VCaP (cell line): ENCODE results near the gene LAMA5.
A peak's percentile ranks its signal among the peaks of the same experiment; 100 is the strongest.

Source experiments
- H3K27ac ChIP-seq: fragments of 450-650 bp; 2 replicates; pipeline ENCODE4 v1.5.1; 2017
- TF ChIP-seq, protein P1 (sequence below): fragments of 450-650 bp; conservative IDR thresholded peaks from 2 replicates; pipeline ENCODE4 v1.5.1; 2017; ENCODE audit warnings: mild to moderate bottlenecking, moderate library complexity

The LAMA5 gene

DNA sequence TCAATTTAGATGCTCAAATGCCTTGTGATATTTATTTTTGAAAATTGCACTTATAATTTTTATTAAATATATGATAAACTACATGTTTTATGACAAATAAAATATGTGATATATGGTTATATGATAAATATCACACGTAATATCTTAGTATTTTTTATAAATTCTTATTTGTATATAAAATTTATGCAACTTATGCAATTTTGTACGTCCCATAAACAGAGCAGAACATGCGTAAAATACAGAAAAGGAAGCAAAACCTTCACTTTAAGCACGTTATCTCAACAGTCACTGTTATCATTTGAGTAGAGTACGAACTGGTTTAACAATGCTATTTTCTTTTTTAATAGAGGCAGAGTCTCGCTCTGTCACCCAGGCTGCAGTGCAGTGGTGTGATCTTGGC, 80.0 kb downstream of the LAMA5 start:
- TF ChIP-seq, protein P1, sequence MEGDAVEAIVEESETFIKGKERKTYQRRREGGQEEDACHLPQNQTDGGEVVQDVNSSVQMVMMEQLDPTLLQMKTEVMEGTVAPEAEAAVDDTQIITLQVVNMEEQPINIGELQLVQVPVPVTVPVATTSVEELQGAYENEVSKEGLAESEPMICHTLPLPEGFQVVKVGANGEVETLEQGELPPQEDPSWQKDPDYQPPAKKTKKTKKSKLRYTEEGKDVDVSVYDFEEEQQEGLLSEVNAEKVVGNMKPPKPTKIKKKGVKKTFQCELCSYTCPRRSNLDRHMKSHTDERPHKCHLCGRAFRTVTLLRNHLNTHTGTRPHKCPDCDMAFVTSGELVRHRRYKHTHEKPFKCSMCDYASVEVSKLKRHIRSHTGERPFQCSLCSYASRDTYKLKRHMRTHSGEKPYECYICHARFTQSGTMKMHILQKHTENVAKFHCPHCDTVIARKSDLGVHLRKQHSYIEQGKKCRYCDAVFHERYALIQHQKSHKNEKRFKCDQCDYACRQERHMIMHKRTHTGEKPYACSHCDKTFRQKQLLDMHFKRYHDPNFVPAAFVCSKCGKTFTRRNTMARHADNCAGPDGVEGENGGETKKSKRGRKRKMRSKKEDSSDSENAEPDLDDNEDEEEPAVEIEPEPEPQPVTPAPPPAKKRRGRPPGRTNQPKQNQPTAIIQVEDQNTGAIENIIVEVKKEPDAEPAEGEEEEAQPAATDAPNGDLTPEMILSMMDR, result no peak
- peak overlapping the region; percentile 34 for H3K27ac ChIP-seq

DNA sequence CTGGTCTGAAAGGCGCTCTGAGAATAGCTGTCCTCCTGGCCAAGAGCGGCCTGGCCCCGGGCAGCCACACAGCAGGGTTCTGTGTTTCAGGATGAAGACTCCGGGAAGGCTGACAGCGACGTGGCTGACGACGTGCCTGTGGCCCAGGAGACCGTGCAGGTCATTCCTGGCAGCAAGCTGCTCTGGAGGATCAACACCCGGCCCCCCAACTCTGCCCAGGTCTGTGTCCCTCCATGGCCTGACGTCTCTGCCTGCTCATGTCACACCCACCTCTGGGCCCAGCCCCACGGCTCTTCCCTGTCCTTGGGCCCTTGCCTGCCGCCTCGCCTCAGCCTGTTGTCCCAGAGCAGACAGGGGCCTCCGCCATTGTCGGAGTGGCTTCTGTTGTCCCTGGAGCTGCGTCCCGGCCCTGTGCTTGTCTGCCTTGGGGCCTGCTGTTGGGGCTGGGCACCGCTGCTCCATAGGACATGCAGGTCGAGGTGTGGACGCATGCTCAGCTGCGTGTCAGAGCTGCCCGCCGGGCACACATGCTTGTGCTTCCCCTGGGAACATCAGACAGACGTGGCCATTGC, 80.5 kb downstream of the LAMA5 start:
- peak overlapping the region; percentile 34; the same call in 1 of the 2 replicates for H3K27ac ChIP-seq
- TF ChIP-seq, protein P1, result no peak

DNA sequence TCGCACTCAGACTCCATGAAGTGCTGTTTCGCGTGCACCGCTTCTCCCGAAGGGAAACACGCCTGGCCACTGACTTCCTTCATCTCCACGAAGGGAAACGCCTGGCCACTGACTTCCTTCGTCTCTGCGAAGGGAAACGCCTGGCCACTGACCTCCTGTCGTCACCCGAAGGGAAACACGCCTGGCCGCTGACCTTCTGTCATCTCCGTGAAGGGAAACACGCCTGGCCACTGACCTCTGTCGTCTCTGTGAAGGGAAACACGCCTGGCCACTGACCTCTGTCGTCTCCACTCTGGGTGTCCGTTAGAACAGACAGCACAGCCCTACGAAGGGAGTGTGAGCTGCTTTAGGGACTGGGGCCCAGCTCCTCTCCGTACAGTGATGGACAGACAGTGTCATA, 81.4 kb downstream of the LAMA5 start:
- TF ChIP-seq, protein P1, result no peak
- peak overlapping the region; percentile 34; the same call in 1 of the 2 replicates for H3K27ac ChIP-seq

DNA sequence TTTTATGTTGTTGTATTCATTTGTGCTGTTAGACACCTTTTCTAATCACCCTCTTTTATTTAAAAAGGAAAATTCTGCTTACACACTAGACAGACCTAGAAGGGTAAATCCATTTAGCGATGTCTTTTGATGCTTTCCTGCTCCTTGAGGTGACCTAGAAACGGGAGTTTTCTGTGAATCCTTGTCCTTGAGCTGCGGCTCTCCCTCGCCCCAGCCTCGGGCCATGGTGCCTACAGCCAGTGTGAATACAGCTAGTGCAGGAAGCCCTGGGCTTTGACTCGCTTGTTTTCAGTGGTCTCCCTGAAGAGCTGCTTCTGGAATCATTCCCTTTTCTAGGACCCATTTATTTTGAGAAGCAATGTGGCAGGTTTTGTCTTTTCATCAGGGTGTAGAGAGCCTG, 82.0 kb downstream of the LAMA5 start:
- no peak overlapping the region for H3K27ac ChIP-seq
- TF ChIP-seq, protein P1, result no peak

DNA sequence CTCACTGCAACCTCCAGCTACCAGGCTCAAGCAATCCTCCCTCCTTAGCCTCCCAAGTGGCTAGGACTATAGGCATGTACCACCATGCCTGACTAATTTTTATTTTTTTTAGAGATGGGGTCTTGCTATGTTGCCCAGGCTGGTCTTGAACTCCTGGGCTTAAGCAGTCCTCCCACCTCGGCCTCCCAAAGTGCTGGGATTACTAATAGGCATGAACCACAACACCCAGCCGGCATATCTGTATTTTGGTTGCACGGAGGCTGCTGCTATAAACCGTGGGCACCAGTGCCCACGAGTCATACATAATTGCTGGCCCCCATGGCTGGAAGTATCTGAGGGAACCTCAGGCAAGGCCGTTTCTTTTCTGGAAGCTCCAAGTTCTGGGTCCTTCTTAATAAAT, 82.7 kb downstream of the LAMA5 start:
- no peak overlapping the region for H3K27ac ChIP-seq
- TF ChIP-seq, protein P1, result no peak

DNA sequence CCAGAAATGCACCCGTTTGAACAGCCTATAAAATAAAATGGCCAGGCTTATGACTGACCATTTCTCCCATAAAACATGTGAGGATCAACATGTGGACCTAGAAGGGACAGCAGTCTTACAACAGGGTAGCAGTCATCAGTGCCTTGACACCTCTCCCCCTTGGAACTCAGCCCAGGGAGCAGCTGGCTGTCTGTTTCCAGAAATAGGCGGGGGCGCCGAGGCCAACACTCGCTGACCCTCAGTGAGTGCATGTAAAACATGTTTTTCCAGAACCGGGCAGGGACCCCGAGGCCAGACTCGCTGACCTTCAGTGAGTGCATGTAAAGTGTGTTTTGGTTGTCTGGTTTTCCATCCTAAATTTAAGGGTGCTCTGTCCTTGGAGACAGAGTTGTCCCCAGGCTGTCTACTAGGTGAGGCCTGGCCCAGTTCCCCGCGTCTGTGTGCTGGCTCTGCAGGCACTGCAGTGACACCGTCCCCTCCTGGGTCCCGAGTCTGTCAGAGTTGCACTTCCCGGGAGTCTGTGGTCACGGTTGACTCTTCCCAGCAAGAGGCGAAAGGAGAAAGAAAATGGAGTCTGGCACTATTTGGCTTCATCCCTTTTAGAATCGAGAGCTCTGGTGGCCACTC, 84.1 kb downstream of the LAMA5 start:
- no peak overlapping the region for H3K27ac ChIP-seq
- TF ChIP-seq, protein P1, result no peak

DNA sequence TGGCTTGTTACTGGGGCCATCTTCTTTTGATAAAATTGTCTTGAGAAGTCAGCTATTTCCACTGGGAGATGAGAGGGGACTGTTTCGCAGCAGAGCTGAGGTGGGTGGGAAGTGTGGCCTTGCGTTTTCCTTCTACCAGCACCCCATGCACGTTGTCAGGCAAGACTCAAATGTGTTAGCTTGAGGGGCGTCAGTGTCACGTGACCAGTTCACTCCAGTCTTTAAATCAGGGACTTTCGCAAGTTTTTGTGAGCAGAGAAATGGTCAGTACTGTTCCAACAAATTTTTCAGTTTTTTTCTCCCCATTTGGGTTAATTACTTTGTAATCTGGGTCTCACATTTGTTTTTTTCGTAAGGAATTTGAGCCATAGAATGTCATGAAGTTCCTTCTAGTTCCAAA, 85.0 kb downstream of the LAMA5 start:
- TF ChIP-seq, protein P1, result no peak
- no peak overlapping the region for H3K27ac ChIP-seq
